ENCODE data around the gene KLF3. TPM values are rescaled to one million over a fixed set of nuclear protein-coding genes. Genes with fewer than 3 reads are reported as not detected.

Gene KLF3
- 10.5 to 13.2 TPM (median 11.5 TPM) in 5 replicates for total RNA-seq (2022; extraction: Qiagen RNA extraction; ENCODE audit: low read depth)

GRCh38 chr4:38663801-38664705 lies at the start of gene KLF3:
Gene KLF3 (plus strand): TSS chr4:38664199. CDS start chr4:38680626, 16,427 bp downstream.

Other genes with a start within 250 kb of the KLF3 start
- gene TLR10, start 118.8 kb downstream of the KLF3 start, total RNA-seq (2022; extraction: Qiagen RNA extraction; ENCODE audit: low read depth) = 0.05 to 0.15 TPM (median 0.07 TPM) in 4 of 5 replicates, not detected in the other
- gene TLR1, start 140.6 kb downstream of the KLF3 start, total RNA-seq (2022; extraction: Qiagen RNA extraction; ENCODE audit: low read depth) = 0.64 to 1.4 TPM (median 0.83 TPM) in 5 replicates
- gene TLR6, start 192.6 kb downstream of the KLF3 start, total RNA-seq (2022; extraction: Qiagen RNA extraction; ENCODE audit: low read depth) = 4.0 to 5.2 TPM (median 4.8 TPM) in 5 replicates
- gene FAM114A1, start 203.6 kb downstream of the KLF3 start, total RNA-seq (2022; extraction: Qiagen RNA extraction; ENCODE audit: low read depth) = 24.2 to 51.6 TPM (median 35.5 TPM) in 5 replicates